ENCODE measurements around the gene CHCHD6. TPM values are rescaled to one million over a fixed set of nuclear protein-coding genes. Genes with fewer than 3 reads are reported as not detected.

CHCHD6 gene
- total RNA-seq, 1 experiment from 2014 or later: 36.3 TPM

GRCh38 chr3:126917232-126917804 lies 213.3 kb downstream of the CHCHD6 start:
- Histone ChIP-seq H3K4me3 (replicated peaks in 1 of 2; ENCODE audit: low read depth in 1 of 2, low read length in 2 of 2) (no peak overlapping the region), H3K9ac (ENCODE audit: low read length) (no peak overlapping the region), H3K36me3 (ENCODE audit: control insufficient read depth in 1 of 2, insufficient read depth in 2 of 2, low read length in 2 of 2) (no peaks in the 10 kb centered on the region), H3K79me2 (ENCODE audit: insufficient read depth, low read length) (no peaks in the 10 kb centered on the region), H4K20me1 (ENCODE audit: insufficient read depth) (no peaks in the 10 kb centered on the region), H3K4me1 (ENCODE audit: control insufficient read depth in 1 of 2, insufficient read depth in 2 of 2, low read length in 2 of 2) (peaks cover 0 to 27% of the 10 kb centered on the region in 2 experiments; a peak in 2 of 4 replicates), H3K27me3 (ENCODE audit: insufficient read depth, low read length) (no peaks in the 10 kb centered on the region), H3K9me2 (ENCODE audit: insufficient read depth) (no peaks in the 10 kb centered on the region), H3K9me3 (ENCODE audit: control insufficient read depth in 1 of 2, insufficient read depth in 1 of 2, low read depth in 1 of 2, low read length in 2 of 2) (no peaks in the 10 kb centered on the region), H2AFZ (ENCODE audit: low read depth, low read length, poor library complexity, severe bottlenecking) (no peak overlapping the region), H3K4me2 (ENCODE audit: low read length) (no peak overlapping the region), H3K27ac (ENCODE audit: low read depth, low read length) (no peak overlapping the region)
- BruUV-seq (replicated peaks): no TSS peak
- POLR2A ChIA-PET: no interaction called here
- ATAC-seq (no peak), DNase-seq (ENCODE audit: low read depth, low spot score) (no peak)
- RAD21 ChIA-PET (ENCODE audit: low non-redundant PET in 1 of 2, low total read pairs in 2 of 2, uncharacterized antibody in 2 of 2, unreplicated experiment in 2 of 2): no interaction called here
- intact Hi-C loops (cut with micrococcal nuclease): no loop called here
- CTCF ChIA-PET: no interaction called here
- TF ChIP-seq SP1 (IDR thresholded peaks at IDR 0.05; ENCODE audit: low read depth) (no peak), ZFX (IDR thresholded peaks at IDR 0.05) (no peak), YY1 (IDR thresholded peaks at IDR 0.05; ENCODE audit: extremely low read depth, insufficient replicate concordance, low read depth, low read length) (no peak), EZH2phosphoT487 (IDR thresholded peaks at IDR 0.05; ENCODE audit: borderline replicate concordance) (no peak), FOSL1 (IDR thresholded peaks at IDR 0.05; ENCODE audit: low read depth) (no peak), ZBTB33 (IDR thresholded peaks at IDR 0.05; ENCODE audit: extremely low read depth, insufficient replicate concordance, low read length) (no peak)

- CTCF ChIA-PET: no interaction called here
- H3K79me2 ChIP-seq (ENCODE audit: insufficient read depth, low read length): no peaks in the 10 kb centered on the region
- no peak overlapping the region for H3K27ac ChIP-seq (ENCODE audit: low read depth, low read length)
- H3K9me3 ChIP-seq (ENCODE audit: control insufficient read depth in 1 of 2, insufficient read depth in 1 of 2, low read depth in 1 of 2, low read length in 2 of 2): no peaks in the 10 kb centered on the region
- DNase-seq (ENCODE audit: low read depth, low spot score) (no peak), ATAC-seq (no peak)
- no peak overlapping the region for H3K4me3 ChIP-seq (replicated peaks in 1 of 2; ENCODE audit: low read depth in 1 of 2, low read length in 2 of 2)
- H3K27me3 ChIP-seq (ENCODE audit: insufficient read depth, low read length): no peaks in the 10 kb centered on the region
- H3K4me1 ChIP-seq (ENCODE audit: control insufficient read depth in 1 of 2, insufficient read depth in 2 of 2, low read length in 2 of 2): peaks cover 0 to 17% of the 10 kb centered on the region in 2 experiments; a peak in 2 of 4 replicates
- H2AFZ ChIP-seq (ENCODE audit: low read depth, low read length, poor library complexity, severe bottlenecking): no peak overlapping the region
- H3K36me3 ChIP-seq (ENCODE audit: control insufficient read depth in 1 of 2, insufficient read depth in 2 of 2, low read length in 2 of 2): no peaks in the 10 kb centered on the region
- no peaks in the 10 kb centered on the region for H4K20me1 ChIP-seq (ENCODE audit: insufficient read depth)
- H3K9ac ChIP-seq (ENCODE audit: low read length): no peak overlapping the region
- no TSS peak for BruUV-seq (replicated peaks)
- RAD21 ChIA-PET (ENCODE audit: low non-redundant PET in 1 of 2, low total read pairs in 2 of 2, uncharacterized antibody in 2 of 2, unreplicated experiment in 2 of 2): no interaction called here
- intact Hi-C loops (cut with micrococcal nuclease): no loop called here
- TF ChIP-seq ZNF274 (IDR thresholded peaks at IDR 0.05; ENCODE audit: low read depth, low read length) (no peak), CBX3 (IDR thresholded peaks at IDR 0.05; ENCODE audit: low read depth) (no peak), MAX (IDR thresholded peaks at IDR 0.05) (no peak), SP1 (IDR thresholded peaks at IDR 0.05; ENCODE audit: low read depth) (no peak), CTCF (IDR thresholded peaks at IDR 0.05 in 2 of 3, conservative IDR thresholded peaks at IDR 0.05 in 1 of 3; ENCODE audit: borderline replicate concordance in 1 of 3, insufficient read depth in 1 of 3, low read depth in 2 of 3, low read length in 2 of 3) (no peak)
- POLR2A ChIA-PET: no interaction called here
- no peak overlapping the region for H3K4me2 ChIP-seq (ENCODE audit: low read length)
- H3K9me2 ChIP-seq (ENCODE audit: insufficient read depth): no peaks in the 10 kb centered on the region
Observed at GRCh38 chr3:126918355-126918821, 214.3 kb downstream of the CHCHD6 start.

Measured in HCT116 (cell line).